ENCODE data around the gene ADAMTS19. TPM values are rescaled to one million over a fixed set of nuclear protein-coding genes. Genes with fewer than 3 reads are reported as not detected.

Gene ADAMTS19
- total RNA-seq, 1 experiment from 2014 or later: 20.3 TPM

DNA sequence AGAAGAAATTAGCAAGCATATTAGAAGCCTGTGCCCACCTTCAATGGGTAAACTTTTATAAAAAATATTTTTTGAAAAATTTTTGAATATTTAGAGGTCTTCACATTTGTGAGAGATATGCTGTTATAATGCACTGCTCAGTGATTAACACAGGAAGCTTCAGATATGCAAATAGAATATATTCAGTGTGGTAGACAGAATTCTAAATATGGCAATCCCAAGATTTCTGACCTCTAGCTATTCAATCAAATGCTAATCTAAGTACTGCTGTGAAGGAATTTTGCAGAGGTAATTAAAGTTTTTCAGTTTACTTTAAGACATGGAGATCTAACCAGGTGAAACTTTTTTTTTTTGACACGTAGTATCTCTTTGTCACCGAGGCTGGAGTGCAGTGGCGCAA is 103.5 kb downstream of the ADAMTS19 start:
- H4K8ac ChIP-seq (replicated peaks; ENCODE audit: insufficient read length, low read depth, low read length): no peak overlapping the region
- H2AK5ac ChIP-seq (ENCODE audit: insufficient read length, low read length): no peak overlapping the region
- no peaks in the 10 kb centered on the region for H3K23me2 ChIP-seq (ENCODE audit: insufficient read length, low read depth, low read length, poor library complexity, severe bottlenecking)
- H3K79me2 ChIP-seq (ENCODE audit: insufficient read depth, low read length): no peaks in the 10 kb centered on the region
- no peak for DNase-seq
- H3K23ac ChIP-seq (ENCODE audit: insufficient read length, low read depth, low read length): no peak overlapping the region
- no peak overlapping the region for H2AFZ ChIP-seq (ENCODE audit: low read length)
- H3K4me1 Mint-ChIP-seq: no peaks in the 10 kb centered on the region
- H3K4me3 Mint-ChIP-seq: no peak overlapping the region
- no peaks in the 10 kb centered on the region for H3K9me3 Mint-ChIP-seq
- no peaks in the 10 kb centered on the region for H3K27me3 Mint-ChIP-seq (ENCODE audit: low read depth)
- no peak overlapping the region for H4K5ac ChIP-seq (ENCODE audit: insufficient read length, low read depth, low read length)
- no peak overlapping the region for H2BK20ac ChIP-seq (ENCODE audit: low read depth, low read length, poor library complexity, severe bottlenecking)
- H3K4me2 ChIP-seq (ENCODE audit: insufficient read depth, insufficient read length, low read length): no peak overlapping the region
- no peak overlapping the region for H2BK120ac ChIP-seq (ENCODE audit: low read depth, low read length, poor library complexity, severe bottlenecking)
- peak overlapping the region in 2 of 3 experiments; percentile 51 to 75; a peak in 2 of 7 replicates for H3K27ac Mint-ChIP-seq
- peaks cover 5 to 14% (median 5%) of the 10 kb centered on the region in 3 experiments; a peak in 5 of 7 replicates for H3K36me3 Mint-ChIP-seq (ENCODE audit: insufficient read depth in 1 of 3, low read depth in 3 of 3)
- H3T11ph ChIP-seq (ENCODE audit: low read length): no peak overlapping the region
- H3K79me1 ChIP-seq (ENCODE audit: insufficient read depth, low read depth, low read length, poor library complexity, severe bottlenecking): no peaks in the 10 kb centered on the region
- H2BK12ac ChIP-seq (ENCODE audit: insufficient read length, low read depth, low read length): no peak overlapping the region
- H4K20me1 ChIP-seq (ENCODE audit: control insufficient read depth, insufficient read depth, insufficient read length): no peaks in the 10 kb centered on the region
- no CpG with 5 or more reads among the region's 3 CpGs for WGBS (ENCODE audit: extremely low coverage, insufficient read length, low lambda C conversion rate)
- H3K14ac ChIP-seq (ENCODE audit: insufficient read depth, low read length): no peak overlapping the region
- TF ChIP-seq, protein P1, sequence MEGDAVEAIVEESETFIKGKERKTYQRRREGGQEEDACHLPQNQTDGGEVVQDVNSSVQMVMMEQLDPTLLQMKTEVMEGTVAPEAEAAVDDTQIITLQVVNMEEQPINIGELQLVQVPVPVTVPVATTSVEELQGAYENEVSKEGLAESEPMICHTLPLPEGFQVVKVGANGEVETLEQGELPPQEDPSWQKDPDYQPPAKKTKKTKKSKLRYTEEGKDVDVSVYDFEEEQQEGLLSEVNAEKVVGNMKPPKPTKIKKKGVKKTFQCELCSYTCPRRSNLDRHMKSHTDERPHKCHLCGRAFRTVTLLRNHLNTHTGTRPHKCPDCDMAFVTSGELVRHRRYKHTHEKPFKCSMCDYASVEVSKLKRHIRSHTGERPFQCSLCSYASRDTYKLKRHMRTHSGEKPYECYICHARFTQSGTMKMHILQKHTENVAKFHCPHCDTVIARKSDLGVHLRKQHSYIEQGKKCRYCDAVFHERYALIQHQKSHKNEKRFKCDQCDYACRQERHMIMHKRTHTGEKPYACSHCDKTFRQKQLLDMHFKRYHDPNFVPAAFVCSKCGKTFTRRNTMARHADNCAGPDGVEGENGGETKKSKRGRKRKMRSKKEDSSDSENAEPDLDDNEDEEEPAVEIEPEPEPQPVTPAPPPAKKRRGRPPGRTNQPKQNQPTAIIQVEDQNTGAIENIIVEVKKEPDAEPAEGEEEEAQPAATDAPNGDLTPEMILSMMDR (conservative IDR thresholded peaks at IDR 0.05): no peak
- H2BK5ac ChIP-seq (ENCODE audit: insufficient read length, low read length): no peak overlapping the region
- no peak overlapping the region for H4K91ac ChIP-seq (ENCODE audit: insufficient read length, low read depth, low read length)
- no peaks in the 10 kb centered on the region for H3K27me3 ChIP-seq (ENCODE audit: insufficient read depth, low read length)
- no peak overlapping the region for H2BK15ac ChIP-seq (ENCODE audit: low read depth, low read length)
- no peaks in the 10 kb centered on the region for H3K9me3 ChIP-seq (ENCODE audit: control insufficient read depth, low read depth, low read length)
- no peak overlapping the region for H3K56ac ChIP-seq (ENCODE audit: insufficient read length, low read depth, low read length)
- no peak overlapping the region for H3K27ac ChIP-seq (ENCODE audit: insufficient read length, low read depth, low read length)
- H3K4ac ChIP-seq (ENCODE audit: low read depth, low read length): no peak overlapping the region
- no peaks in the 10 kb centered on the region for H3K4me1 ChIP-seq (ENCODE audit: insufficient read depth, low read length)
- no peak overlapping the region for H3K18ac ChIP-seq (ENCODE audit: insufficient read length, low read depth, low read length)
- H3K9ac ChIP-seq (ENCODE audit: extremely low read depth, insufficient read length, low read length): no peak overlapping the region
